HepG2 (cell line): ENCODE measurements around the gene SHOX. TPM values are rescaled to one million over a fixed set of nuclear protein-coding genes. Genes with fewer than 3 reads are reported as not detected.

ENCODE experiments used
- ATAC-seq: fragments of 200-7000 bp; cut with Tn5 transposase; 3 replicates; pipeline ENCODE4 v1.9.1; 2020; ENCODE audit warnings: mild to moderate bottlenecking, moderate library complexity
- BruUV-seq: library from RNA; stranded (reverse); fragments of 400-500 nt; replicated peaks from 2 replicates; lab custom pipeline; 2021; lab: Mats Ljungman, UMichigan
- CTCF ChIA-PET: fragments of 300-600 bp; formaldehyde crosslinking; extraction: SDS; loops from one replicate; lab custom pipeline; 2021; ENCODE audit warnings: low total read pairs, inconsistent platforms, low intra/inter-chr PET ratio; lab: Yijun Ruan, JAX
- POLR2A ChIA-PET: fragments of 350-600 bp; sonication (Branson Sonifier 250); formaldehyde crosslinking; loops from one replicate; lab custom pipeline; 2020; ENCODE audit warnings: antibody characterized with exemption, inconsistent platforms; lab: Yijun Ruan, JAX
- DNase-seq: peaks from one replicate; pipeline ENCODE4 v3.0.0-alpha.2; 2015; ENCODE audit warnings: low spot score
- FAIRE-seq: peaks from 3 replicates; lab custom pipeline; 2011; peaks lifted over from hg19 to GRCh38; lab: Jason Lieb, UNC
- H2AFZ ChIP-seq: one replicate; pipeline ENCODE4 v1.6.1; 2011; ENCODE audit warnings: low read length, inconsistent platforms
- H3K27ac ChIP-seq: fragments of 300-600 bp; 3 replicates; pipeline ENCODE4 v1.8.0; 2011; ENCODE audit warnings: mixed run types, mild to moderate bottlenecking, mixed read lengths, low read length, inconsistent platforms; ENCODE audit not compliant: insufficient read depth; ENCODE audit errors: extremely low read length
- H3K27me3 ChIP-seq, 2 experiments: fragments of 200-600 bp in 1 of 2; 2 replicates in 1 of 2; 3 replicates in 1 of 2; pipeline versions ENCODE4 v1.6.0 to v1.8.0; 2011; ENCODE audit warnings: low read length in 2 of 2, mild to moderate bottlenecking in 2 of 2, moderate library complexity in 2 of 2, inconsistent platforms in 1 of 2; ENCODE audit not compliant: insufficient read depth in 2 of 2, control insufficient read depth in 1 of 2
- H3K36me3 ChIP-seq, 2 experiments: fragments of 200-600 bp in 1 of 2; replicated peaks in 1 of 2; 2 replicates in 1 of 2; 3 replicates in 1 of 2; pipeline versions ENCODE4 v1.5.1 to v1.8.0; 2011; ENCODE audit warnings: low read length in 2 of 2, inconsistent platforms in 1 of 2; ENCODE audit not compliant: insufficient read depth in 2 of 2, control insufficient read depth in 1 of 2
- H3K4me1 ChIP-seq: 2 replicates; pipeline ENCODE4 v1.5.1; 2012; ENCODE audit warnings: low read length, inconsistent platforms; ENCODE audit not compliant: insufficient read depth
- H3K4me2 ChIP-seq: 2 replicates; pipeline ENCODE4 v1.6.0; 2011; ENCODE audit warnings: low read depth, low read length, inconsistent platforms
- H3K4me3 ChIP-seq, 3 experiments: fragments of 200-600 bp in 1 of 3; sonication (generic), shearing (Covaris generic) in 1 of 3; replicated peaks in 1 of 3; 2 replicates each; pipeline ENCODE4 v1.5.1; 2011 to 2016; ENCODE audit warnings: low read length in 3 of 3, inconsistent platforms in 2 of 3, low read depth in 2 of 3, mild to moderate bottlenecking in 2 of 3, control low read depth in 1 of 3, mixed read lengths in 1 of 3; ENCODE audit not compliant: insufficient read depth in 1 of 3
- H3K79me2 ChIP-seq: one replicate; pipeline ENCODE4 v1.6.1; 2011; ENCODE audit warnings: low read length, inconsistent platforms; ENCODE audit not compliant: insufficient read depth
- H3K9ac ChIP-seq: 2 replicates; pipeline ENCODE4 v1.6.0; 2011; ENCODE audit warnings: mild to moderate bottlenecking, low read depth, low read length, inconsistent platforms; ENCODE audit not compliant: insufficient read depth
- H3K9me3 ChIP-seq: 2 replicates; pipeline ENCODE4 v1.5.1; 2012; ENCODE audit warnings: mild to moderate bottlenecking, low read length
- H4K20me1 ChIP-seq: 2 replicates; pipeline ENCODE4 v1.6.0; 2011; ENCODE audit warnings: inconsistent platforms, mild to moderate bottlenecking, low read length, moderate library complexity; ENCODE audit not compliant: insufficient read depth
- CHD4 ChIP-seq: fragments of 200-600 bp; sonication (generic); IDR thresholded peaks from 2 replicates; pipeline ENCODE4 v1.7.0; 2017; ENCODE audit warnings: mild to moderate bottlenecking, low read length, borderline replicate concordance
- GATA4 ChIP-seq: sonication (generic); IDR thresholded peaks from 2 replicates; pipeline ENCODE4 v1.6.1; 2016; ENCODE audit warnings: antibody characterized with exemption, low read depth, borderline replicate concordance
- HES4 ChIP-seq: sonication (generic); formaldehyde crosslinking; IDR thresholded peaks from 2 replicates; pipeline ENCODE4 v1.9.0; 2021; ENCODE audit warnings: mild to moderate bottlenecking, missing genetic modification reagents, borderline replicate concordance
- NCOR1 ChIP-seq: fragments of 200-600 bp; sonication (generic); IDR thresholded peaks from 2 replicates; pipeline ENCODE4 v1.7.0; 2017; ENCODE audit warnings: antibody characterized with exemption, low read length, borderline replicate concordance
- SRSF1 ChIP-seq: fragments of 200-400 bp; formaldehyde crosslinking; optimal IDR thresholded peaks from 2 replicates; pipeline ENCODE3; 2017; ENCODE audit warnings: mild to moderate bottlenecking, low read depth, low read length, moderate library complexity
- TCF12 ChIP-seq, 2 experiments: fragments of 450-650 bp in 1 of 2; sonication (generic) in 1 of 2; formaldehyde crosslinking in 1 of 2; IDR thresholded peaks; 2 replicates each; pipeline versions ENCODE4 v1.6.1 to v1.8.0; 2017 to 2022; ENCODE audit warnings: antibody characterized with exemption in 1 of 2, mild to moderate bottlenecking in 1 of 2, missing genetic modification reagents in 1 of 2, moderate library complexity in 1 of 2
- ZNF431 ChIP-seq: sonication (generic); formaldehyde crosslinking; IDR thresholded peaks from 2 replicates; pipeline ENCODE4 v1.9.0; 2022; ENCODE audit warnings: missing genetic modification reagents, low read depth, mild to moderate bottlenecking, borderline replicate concordance
- WGBS: methylation state at CpG from one replicate; pipeline ENCODE4 v1.1.6; 2017; ENCODE audit warnings: low lambda C conversion rate; 5-methylcytosine and 5-hydroxymethylcytosine counted together
- in situ Hi-C: cut with HindIII; loops from 2 replicates; pipeline ENCODE4 v1.10.0; 2017; ENCODE audit warnings: low pct_unique_long_range_greater_than_20kb; ENCODE audit not compliant: extremely low pct_ligation_motif_present
- intact Hi-C: fragments of 100-400 bp; cut with micrococcal nuclease; formaldehyde crosslinking; loops from one replicate; pipeline ENCODE4 v1.10.0; 2022; ENCODE audit not compliant: unreplicated experiment
- polyA plus RNA-seq, 8 experiments: library from polyadenylated mRNA; depleted of rRNA in 3 of 8; stranded (reverse) in 7 of 8; unstranded in 1 of 8; fragments of >200 nt; fragmentation: Illumina TruSeq in 4 of 8; extraction: Trizol in 4 of 8; gene quantifications; 2 replicates each; pipeline versions ENCODE4 v1.2.1 to v1.2.3, GENCODE V29; 2011 to 2016; ENCODE audit warnings: low read depth in 4 of 8, missing spikeins in 1 of 8, mixed read lengths in 1 of 8; ENCODE audit not compliant: insufficient read depth in 1 of 8
- total RNA-seq, 5 experiments: library from RNA; depleted of rRNA; stranded (reverse); fragments of >200 nt; fragmentation: Illumina TruSeq; extraction: Trizol; gene quantifications; 2 replicates each; pipeline ENCODE4 v1.2.3, GENCODE V29; 2016; ENCODE audit warnings: low read depth in 1 of 5
- TF ChIP-seq, protein P1 (sequence below): sonication (generic); formaldehyde crosslinking; IDR thresholded peaks from 2 replicates; pipeline ENCODE4 v1.4.0; 2020; ENCODE audit warnings: missing genetic modification reagents
- TF ChIP-seq, protein P2 (sequence below): sonication (generic); formaldehyde crosslinking; IDR thresholded peaks from 2 replicates; pipeline ENCODE4 v1.8.1; 2022; ENCODE audit warnings: low read depth, mild to moderate bottlenecking, missing genetic modification reagents
- TF ChIP-seq, protein P3 (sequence below): sonication (generic); formaldehyde crosslinking; conservative IDR thresholded peaks from 2 replicates; pipeline ENCODE4 v1.4.0; 2020; ENCODE audit warnings: missing genetic modification reagents

The SHOX gene
- total and polyA plus RNA-seq, 2 of the 13 experiments (the other 11 are each of a cell fraction or from before 2014, with no cell fraction given), result not detected

DNA sequence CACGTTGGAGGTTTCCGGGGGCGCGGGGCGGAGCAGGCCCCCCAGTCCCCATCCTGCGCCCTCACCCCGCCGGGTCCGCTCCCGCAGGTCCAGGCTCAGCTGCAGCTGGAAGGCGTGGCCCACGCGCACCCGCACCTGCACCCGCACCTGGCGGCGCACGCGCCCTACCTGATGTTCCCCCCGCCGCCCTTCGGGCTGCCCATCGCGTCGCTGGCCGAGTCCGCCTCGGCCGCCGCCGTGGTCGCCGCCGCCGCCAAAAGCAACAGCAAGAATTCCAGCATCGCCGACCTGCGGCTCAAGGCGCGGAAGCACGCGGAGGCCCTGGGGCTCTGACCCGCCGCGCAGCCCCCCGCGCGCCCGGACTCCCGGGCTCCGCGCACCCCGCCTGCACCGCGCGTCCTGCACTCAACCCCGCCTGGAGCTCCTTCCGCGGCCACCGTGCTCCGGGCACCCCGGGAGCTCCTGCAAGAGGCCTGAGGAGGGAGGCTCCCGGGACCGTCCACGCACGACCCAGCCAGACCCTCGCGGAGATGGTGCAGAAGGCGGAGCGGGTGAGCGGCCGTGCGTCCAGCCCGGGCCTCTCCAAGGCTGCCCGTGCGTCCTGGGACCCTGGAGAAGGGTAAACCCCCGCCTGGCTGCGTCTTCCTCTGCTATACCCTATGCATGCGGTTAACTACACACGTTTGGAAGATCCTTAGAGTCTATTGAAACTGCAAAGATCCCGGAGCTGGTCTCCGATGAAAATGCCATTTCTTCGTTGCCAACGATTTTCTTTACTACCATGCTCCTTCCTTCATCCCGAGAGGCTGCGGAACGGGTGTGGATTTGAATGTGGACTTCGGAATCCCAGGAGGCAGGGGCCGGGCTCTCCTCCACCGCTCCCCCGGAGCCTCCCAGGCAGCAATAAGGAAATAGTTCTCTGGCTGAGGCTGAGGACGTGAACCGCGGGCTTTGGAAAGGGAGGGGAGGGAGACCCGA lies 14.0 kb downstream of the SHOX start:
- ChIA-PET POLR2A (no interaction called here), CTCF (no interaction called here)
- no peaks in the 10 kb centered on the region for H3K36me3 ChIP-seq
- FAIRE-seq, result no peak
- no peak overlapping the region for H3K4me2 ChIP-seq
- intact Hi-C loops (no loop called here), in situ Hi-C loops (no loop called here)
- H3K4me3 ChIP-seq, result no peak overlapping the region
- H3K9ac ChIP-seq, result no peak overlapping the region
- no peak overlapping the region for H2AFZ ChIP-seq
- H3K79me2 ChIP-seq, result no peaks in the 10 kb centered on the region
- H3K27me3 ChIP-seq, result peaks cover 3 to 14% of the 10 kb centered on the region in 2 experiments; a peak in 2 of 5 replicates
- H3K27ac ChIP-seq, result no peak overlapping the region
- BruUV-seq, result no TSS peak
- H3K9me3 ChIP-seq, result no peaks in the 10 kb centered on the region
- no peaks in the 10 kb centered on the region for H4K20me1 ChIP-seq
- ATAC-seq, result no peak
- TF ChIP-seq, protein P1, sequence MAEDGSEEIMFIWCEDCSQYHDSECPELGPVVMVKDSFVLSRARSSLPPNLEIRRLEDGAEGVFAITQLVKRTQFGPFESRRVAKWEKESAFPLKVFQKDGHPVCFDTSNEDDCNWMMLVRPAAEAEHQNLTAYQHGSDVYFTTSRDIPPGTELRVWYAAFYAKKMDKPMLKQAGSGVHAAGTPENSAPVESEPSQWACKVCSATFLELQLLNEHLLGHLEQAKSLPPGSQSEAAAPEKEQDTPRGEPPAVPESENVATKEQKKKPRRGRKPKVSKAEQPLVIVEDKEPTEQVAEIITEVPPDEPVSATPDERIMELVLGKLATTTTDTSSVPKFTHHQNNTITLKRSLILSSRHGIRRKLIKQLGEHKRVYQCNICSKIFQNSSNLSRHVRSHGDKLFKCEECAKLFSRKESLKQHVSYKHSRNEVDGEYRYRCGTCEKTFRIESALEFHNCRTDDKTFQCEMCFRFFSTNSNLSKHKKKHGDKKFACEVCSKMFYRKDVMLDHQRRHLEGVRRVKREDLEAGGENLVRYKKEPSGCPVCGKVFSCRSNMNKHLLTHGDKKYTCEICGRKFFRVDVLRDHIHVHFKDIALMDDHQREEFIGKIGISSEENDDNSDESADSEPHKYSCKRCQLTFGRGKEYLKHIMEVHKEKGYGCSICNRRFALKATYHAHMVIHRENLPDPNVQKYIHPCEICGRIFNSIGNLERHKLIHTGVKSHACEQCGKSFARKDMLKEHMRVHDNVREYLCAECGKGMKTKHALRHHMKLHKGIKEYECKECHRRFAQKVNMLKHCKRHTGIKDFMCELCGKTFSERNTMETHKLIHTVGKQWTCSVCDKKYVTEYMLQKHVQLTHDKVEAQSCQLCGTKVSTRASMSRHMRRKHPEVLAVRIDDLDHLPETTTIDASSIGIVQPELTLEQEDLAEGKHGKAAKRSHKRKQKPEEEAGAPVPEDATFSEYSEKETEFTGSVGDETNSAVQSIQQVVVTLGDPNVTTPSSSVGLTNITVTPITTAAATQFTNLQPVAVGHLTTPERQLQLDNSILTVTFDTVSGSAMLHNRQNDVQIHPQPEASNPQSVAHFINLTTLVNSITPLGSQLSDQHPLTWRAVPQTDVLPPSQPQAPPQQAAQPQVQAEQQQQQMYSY (CRISPR knock-in tag), result no peak
- TF ChIP-seq SRSF1, result no peak
- TF ChIP-seq NCOR1, result no peak
- TF ChIP-seq, protein P2, sequence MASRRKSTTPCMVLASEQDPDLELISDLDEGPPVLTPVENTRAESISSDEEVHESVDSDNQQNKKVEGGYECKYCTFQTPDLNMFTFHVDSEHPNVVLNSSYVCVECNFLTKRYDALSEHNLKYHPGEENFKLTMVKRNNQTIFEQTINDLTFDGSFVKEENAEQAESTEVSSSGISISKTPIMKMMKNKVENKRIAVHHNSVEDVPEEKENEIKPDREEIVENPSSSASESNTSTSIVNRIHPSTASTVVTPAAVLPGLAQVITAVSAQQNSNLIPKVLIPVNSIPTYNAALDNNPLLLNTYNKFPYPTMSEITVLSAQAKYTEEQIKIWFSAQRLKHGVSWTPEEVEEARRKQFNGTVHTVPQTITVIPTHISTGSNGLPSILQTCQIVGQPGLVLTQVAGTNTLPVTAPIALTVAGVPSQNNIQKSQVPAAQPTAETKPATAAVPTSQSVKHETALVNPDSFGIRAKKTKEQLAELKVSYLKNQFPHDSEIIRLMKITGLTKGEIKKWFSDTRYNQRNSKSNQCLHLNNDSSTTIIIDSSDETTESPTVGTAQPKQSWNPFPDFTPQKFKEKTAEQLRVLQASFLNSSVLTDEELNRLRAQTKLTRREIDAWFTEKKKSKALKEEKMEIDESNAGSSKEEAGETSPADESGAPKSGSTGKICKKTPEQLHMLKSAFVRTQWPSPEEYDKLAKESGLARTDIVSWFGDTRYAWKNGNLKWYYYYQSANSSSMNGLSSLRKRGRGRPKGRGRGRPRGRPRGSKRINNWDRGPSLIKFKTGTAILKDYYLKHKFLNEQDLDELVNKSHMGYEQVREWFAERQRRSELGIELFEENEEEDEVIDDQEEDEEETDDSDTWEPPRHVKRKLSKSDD (CRISPR knock-in tag), result no peak
- no peak for TF ChIP-seq CHD4
- TF ChIP-seq GATA4, result no peak
- no peak for TF ChIP-seq ZNF431
- TF ChIP-seq TCF12 (IDR thresholded peaks at IDR 0.05), result no peak
- no peak for TF ChIP-seq TCF12 (CRISPR knock-in tag; IDR thresholded peaks at IDR 0.05)
- no peak for TF ChIP-seq HES4
- TF ChIP-seq, protein P3, sequence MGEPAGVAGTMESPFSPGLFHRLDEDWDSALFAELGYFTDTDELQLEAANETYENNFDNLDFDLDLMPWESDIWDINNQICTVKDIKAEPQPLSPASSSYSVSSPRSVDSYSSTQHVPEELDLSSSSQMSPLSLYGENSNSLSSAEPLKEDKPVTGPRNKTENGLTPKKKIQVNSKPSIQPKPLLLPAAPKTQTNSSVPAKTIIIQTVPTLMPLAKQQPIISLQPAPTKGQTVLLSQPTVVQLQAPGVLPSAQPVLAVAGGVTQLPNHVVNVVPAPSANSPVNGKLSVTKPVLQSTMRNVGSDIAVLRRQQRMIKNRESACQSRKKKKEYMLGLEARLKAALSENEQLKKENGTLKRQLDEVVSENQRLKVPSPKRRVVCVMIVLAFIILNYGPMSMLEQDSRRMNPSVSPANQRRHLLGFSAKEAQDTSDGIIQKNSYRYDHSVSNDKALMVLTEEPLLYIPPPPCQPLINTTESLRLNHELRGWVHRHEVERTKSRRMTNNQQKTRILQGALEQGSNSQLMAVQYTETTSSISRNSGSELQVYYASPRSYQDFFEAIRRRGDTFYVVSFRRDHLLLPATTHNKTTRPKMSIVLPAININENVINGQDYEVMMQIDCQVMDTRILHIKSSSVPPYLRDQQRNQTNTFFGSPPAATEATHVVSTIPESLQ (CRISPR knock-in tag), result no peak
- TF ChIP-seq, all 625 proteins: peak for 0
- DNase-seq, result no peak
- H3K4me1 ChIP-seq, result no peaks in the 10 kb centered on the region
- WGBS, result 19% methylated on average over 10 of the region's 95 CpGs
